ENCODE results near the gene ZC3H7B. TPM values are rescaled to one million over a fixed set of nuclear protein-coding genes. Genes with fewer than 3 reads are reported as not detected.
A peak's percentile ranks its signal among the peaks of the same experiment; 100 is the strongest.

ZC3H7B gene
- total RNA-seq, 1 donor from 2014 or later, result 84.3 TPM

- TF ChIP-seq CTCF (conservative IDR thresholded peaks at IDR 0.05), result no peak
- Mint-ChIP-seq H3K27me3 (ENCODE audit: low read depth) (no peaks in the 10 kb centered on the region), H3K4me1 (peaks cover 5% of the 10 kb centered on the region), H3K27ac (ENCODE audit: unreplicated experiment) (no peak overlapping the region), H3K36me3 (ENCODE audit: low read depth) (peaks cover 2% of the 10 kb centered on the region), H3K4me3 (no peak overlapping the region), H3K9me3 (no peaks in the 10 kb centered on the region)
- DNase-seq (ENCODE audit: low read depth, low spot score), result no peak
Observed at GRCh38 chr22:41356430-41357028, 55.2 kb downstream of the ZC3H7B start.

GRCh38 chr22:41357191-41357590 lies 55.9 kb downstream of the ZC3H7B start:
- H3K27me3 Mint-ChIP-seq (ENCODE audit: low read depth), result no peaks in the 10 kb centered on the region
- no peak for DNase-seq (ENCODE audit: low read depth, low spot score)
- peaks cover 5% of the 10 kb centered on the region for H3K4me1 Mint-ChIP-seq
- H3K27ac Mint-ChIP-seq (ENCODE audit: unreplicated experiment), result no peak overlapping the region
- TF ChIP-seq CTCF (conservative IDR thresholded peaks at IDR 0.05), result no peak
- H3K4me3 Mint-ChIP-seq, result no peak overlapping the region
- peaks cover 2% of the 10 kb centered on the region for H3K36me3 Mint-ChIP-seq (ENCODE audit: low read depth)
- no peaks in the 10 kb centered on the region for H3K9me3 Mint-ChIP-seq

- no peak overlapping the region for H3K4me3 Mint-ChIP-seq
- peaks cover 5% of the 10 kb centered on the region for H3K4me1 Mint-ChIP-seq
- peaks cover 2% of the 10 kb centered on the region for H3K36me3 Mint-ChIP-seq (ENCODE audit: low read depth)
- H3K27ac Mint-ChIP-seq (ENCODE audit: unreplicated experiment), result no peak overlapping the region
- TF ChIP-seq CTCF (conservative IDR thresholded peaks at IDR 0.05), result no peak
- DNase-seq (ENCODE audit: low read depth, low spot score), result no peak
- H3K9me3 Mint-ChIP-seq, result no peaks in the 10 kb centered on the region
- no peaks in the 10 kb centered on the region for H3K27me3 Mint-ChIP-seq (ENCODE audit: low read depth)
Observed at GRCh38 chr22:41358927-41359326, 57.6 kb downstream of the ZC3H7B start.

- DNase-seq (ENCODE audit: low read depth, low spot score), result no peak
- Mint-ChIP-seq H3K4me3 (no peak overlapping the region), H3K9me3 (no peaks in the 10 kb centered on the region), H3K27ac (ENCODE audit: unreplicated experiment) (peak overlapping the region; percentile 9), H3K27me3 (ENCODE audit: low read depth) (no peaks in the 10 kb centered on the region), H3K36me3 (ENCODE audit: low read depth) (peaks cover 2% of the 10 kb centered on the region), H3K4me1 (peaks cover 5% of the 10 kb centered on the region)
- no peak for TF ChIP-seq CTCF (conservative IDR thresholded peaks at IDR 0.05)
Observed at GRCh38 chr22:41359376-41359775, 58.1 kb downstream of the ZC3H7B start.

- no peaks in the 10 kb centered on the region for H3K36me3 Mint-ChIP-seq (ENCODE audit: low read depth)
- no peaks in the 10 kb centered on the region for H3K9me3 Mint-ChIP-seq
- DNase-seq (ENCODE audit: low read depth, low spot score), result no peak
- no peak for TF ChIP-seq CTCF (conservative IDR thresholded peaks at IDR 0.05)
- H3K4me3 Mint-ChIP-seq, result no peak overlapping the region
- H3K4me1 Mint-ChIP-seq, result peaks cover 5% of the 10 kb centered on the region
- H3K27me3 Mint-ChIP-seq (ENCODE audit: low read depth), result no peaks in the 10 kb centered on the region
- no peak overlapping the region for H3K27ac Mint-ChIP-seq (ENCODE audit: unreplicated experiment)
Observed at GRCh38 chr22:41360126-41360525, 58.8 kb downstream of the ZC3H7B start.
